ENCODE results near the gene HPSE2. TPM values are rescaled to one million over a fixed set of nuclear protein-coding genes. Genes with fewer than 3 reads are reported as not detected.

HPSE2 gene
- polyA plus RNA-seq, 2 of the 4 experiments (the other 2 are of a cell fraction), result not detected

DNA sequence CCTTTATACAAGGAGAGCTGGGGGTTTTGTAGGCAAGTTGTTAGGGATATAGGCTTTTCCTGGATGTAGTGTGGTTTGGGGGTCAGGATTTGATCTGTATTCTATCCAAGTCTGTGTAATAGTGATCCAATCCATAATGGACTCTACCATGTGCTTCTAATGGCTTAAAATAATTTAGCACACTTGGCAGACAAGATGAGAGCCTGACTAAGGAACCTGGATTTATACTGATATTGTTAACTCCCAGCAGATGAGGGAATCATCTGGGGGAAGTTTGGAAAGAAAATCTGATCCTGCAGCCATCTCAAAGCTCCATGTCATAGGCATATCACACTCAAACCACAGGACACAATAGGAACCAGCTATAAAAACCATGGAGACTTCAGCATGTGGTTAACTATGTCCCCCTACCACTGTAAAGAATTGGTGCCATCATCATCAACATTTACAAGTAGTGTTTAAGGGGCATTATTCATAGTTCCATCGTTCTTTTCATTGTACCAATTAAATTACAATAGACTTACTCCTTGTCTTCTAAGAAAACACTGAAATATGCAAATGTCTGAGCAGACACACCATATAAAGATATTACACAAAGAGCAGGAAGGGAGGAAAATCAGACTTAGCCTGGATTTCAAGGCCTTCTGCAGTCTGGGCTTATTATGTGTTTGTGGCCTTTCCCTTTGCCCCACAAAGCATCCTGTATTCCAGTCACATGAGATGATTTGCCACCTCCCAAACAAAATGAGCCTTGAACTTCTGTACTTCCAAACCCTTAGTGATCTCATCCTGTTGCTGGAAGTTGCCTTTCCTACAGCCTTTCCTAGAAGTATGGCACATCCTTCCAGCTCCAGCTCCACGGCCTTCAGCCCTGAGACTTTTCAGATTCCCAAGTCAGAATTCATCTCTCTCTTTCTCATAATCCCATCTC lies 766.4 kb downstream of the HPSE2 start:
- Histone ChIP-seq H3K4me3 (no peak overlapping the region), H3K4me2 (no peak overlapping the region), H3K4me1 (no peaks in the 10 kb centered on the region), H3K9me3 (no peaks in the 10 kb centered on the region), H3K27ac (no peak overlapping the region)
- no peak for ATAC-seq
- TF ChIP-seq ESRRA (IDR thresholded peaks at IDR 0.05; ENCODE audit: borderline replicate concordance, low read length), result no peak
- TF ChIP-seq JUN (IDR thresholded peaks at IDR 0.05), result no peak
- TF ChIP-seq, protein P1, sequence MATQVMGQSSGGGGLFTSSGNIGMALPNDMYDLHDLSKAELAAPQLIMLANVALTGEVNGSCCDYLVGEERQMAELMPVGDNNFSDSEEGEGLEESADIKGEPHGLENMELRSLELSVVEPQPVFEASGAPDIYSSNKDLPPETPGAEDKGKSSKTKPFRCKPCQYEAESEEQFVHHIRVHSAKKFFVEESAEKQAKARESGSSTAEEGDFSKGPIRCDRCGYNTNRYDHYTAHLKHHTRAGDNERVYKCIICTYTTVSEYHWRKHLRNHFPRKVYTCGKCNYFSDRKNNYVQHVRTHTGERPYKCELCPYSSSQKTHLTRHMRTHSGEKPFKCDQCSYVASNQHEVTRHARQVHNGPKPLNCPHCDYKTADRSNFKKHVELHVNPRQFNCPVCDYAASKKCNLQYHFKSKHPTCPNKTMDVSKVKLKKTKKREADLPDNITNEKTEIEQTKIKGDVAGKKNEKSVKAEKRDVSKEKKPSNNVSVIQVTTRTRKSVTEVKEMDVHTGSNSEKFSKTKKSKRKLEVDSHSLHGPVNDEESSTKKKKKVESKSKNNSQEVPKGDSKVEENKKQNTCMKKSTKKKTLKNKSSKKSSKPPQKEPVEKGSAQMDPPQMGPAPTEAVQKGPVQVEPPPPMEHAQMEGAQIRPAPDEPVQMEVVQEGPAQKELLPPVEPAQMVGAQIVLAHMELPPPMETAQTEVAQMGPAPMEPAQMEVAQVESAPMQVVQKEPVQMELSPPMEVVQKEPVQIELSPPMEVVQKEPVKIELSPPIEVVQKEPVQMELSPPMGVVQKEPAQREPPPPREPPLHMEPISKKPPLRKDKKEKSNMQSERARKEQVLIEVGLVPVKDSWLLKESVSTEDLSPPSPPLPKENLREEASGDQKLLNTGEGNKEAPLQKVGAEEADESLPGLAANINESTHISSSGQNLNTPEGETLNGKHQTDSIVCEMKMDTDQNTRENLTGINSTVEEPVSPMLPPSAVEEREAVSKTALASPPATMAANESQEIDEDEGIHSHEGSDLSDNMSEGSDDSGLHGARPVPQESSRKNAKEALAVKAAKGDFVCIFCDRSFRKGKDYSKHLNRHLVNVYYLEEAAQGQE (IDR thresholded peaks at IDR 0.05), result no peak
- no peak for TF ChIP-seq HOXA7 (CRISPR knock-in tag; IDR thresholded peaks at IDR 0.05)
- no peak for TF ChIP-seq EHMT2 (IDR thresholded peaks at IDR 0.05; ENCODE audit: low read depth)
- TF ChIP-seq BHLHE40 (IDR thresholded peaks at IDR 0.05; ENCODE audit: low read depth, low read length), result no peak
- TF ChIP-seq, protein P2, sequence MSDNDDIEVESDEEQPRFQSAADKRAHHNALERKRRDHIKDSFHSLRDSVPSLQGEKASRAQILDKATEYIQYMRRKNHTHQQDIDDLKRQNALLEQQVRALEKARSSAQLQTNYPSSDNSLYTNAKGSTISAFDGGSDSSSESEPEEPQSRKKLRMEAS (IDR thresholded peaks at IDR 0.05), result no peak
- TF ChIP-seq POLR2A (IDR thresholded peaks at IDR 0.05; ENCODE audit: low read length), result no peak
- no peak for TF ChIP-seq CHD4 (IDR thresholded peaks at IDR 0.05; ENCODE audit: borderline replicate concordance)
- TF ChIP-seq CEBPB (IDR thresholded peaks at IDR 0.05), result no peak
- TF ChIP-seq NFE2L2 (conservative IDR thresholded peaks at IDR 0.05; ENCODE audit: low read length), result no peak
- TF ChIP-seq JUNB (IDR thresholded peaks at IDR 0.05), result no peak
- no peak for TF ChIP-seq ZNF302 (CRISPR knock-in tag; IDR thresholded peaks at IDR 0.05)
- TF ChIP-seq CBX2 (IDR thresholded peaks at IDR 0.05; ENCODE audit: borderline replicate concordance, low read depth), result no peak
- no peak for TF ChIP-seq SREBF2 (IDR thresholded peaks at IDR 0.05)
- TF ChIP-seq HDAC2 (IDR thresholded peaks at IDR 0.05), result no peak
- no peak for TF ChIP-seq MAFK (IDR thresholded peaks at IDR 0.05; ENCODE audit: partially characterized antibody)
- TF ChIP-seq MAZ (IDR thresholded peaks at IDR 0.05; ENCODE audit: borderline replicate concordance, low read depth, low read length), result no peak
- no peak for TF ChIP-seq ZFP36 (IDR thresholded peaks at IDR 0.05; ENCODE audit: borderline replicate concordance, partially characterized antibody)
- TF ChIP-seq ZSCAN20 (CRISPR knock-in tag; IDR thresholded peaks at IDR 0.05), result no peak
- 23% methylated on average over 2 of the region's 2 CpGs for WGBS (ENCODE audit: missing lambda C conversion rate)
- ChIA-PET CTCF (interaction anchor here (1.1 to 4.0 kb wide), 7 partner anchors 10 to 1143 kb away, joined by 3 to 46 read pairs (median 6); no protein-coding TSS in a partner anchor), POLR2A (interaction anchor here (0.7 kb wide), 1 partner anchor 8 kb away, joined by 3 read pairs; no protein-coding TSS in a partner anchor)
- DNase-seq (ENCODE audit: low read depth in 1 of 2, low spot score in 1 of 2), result no peak
- no peak for FAIRE-seq

DNA sequence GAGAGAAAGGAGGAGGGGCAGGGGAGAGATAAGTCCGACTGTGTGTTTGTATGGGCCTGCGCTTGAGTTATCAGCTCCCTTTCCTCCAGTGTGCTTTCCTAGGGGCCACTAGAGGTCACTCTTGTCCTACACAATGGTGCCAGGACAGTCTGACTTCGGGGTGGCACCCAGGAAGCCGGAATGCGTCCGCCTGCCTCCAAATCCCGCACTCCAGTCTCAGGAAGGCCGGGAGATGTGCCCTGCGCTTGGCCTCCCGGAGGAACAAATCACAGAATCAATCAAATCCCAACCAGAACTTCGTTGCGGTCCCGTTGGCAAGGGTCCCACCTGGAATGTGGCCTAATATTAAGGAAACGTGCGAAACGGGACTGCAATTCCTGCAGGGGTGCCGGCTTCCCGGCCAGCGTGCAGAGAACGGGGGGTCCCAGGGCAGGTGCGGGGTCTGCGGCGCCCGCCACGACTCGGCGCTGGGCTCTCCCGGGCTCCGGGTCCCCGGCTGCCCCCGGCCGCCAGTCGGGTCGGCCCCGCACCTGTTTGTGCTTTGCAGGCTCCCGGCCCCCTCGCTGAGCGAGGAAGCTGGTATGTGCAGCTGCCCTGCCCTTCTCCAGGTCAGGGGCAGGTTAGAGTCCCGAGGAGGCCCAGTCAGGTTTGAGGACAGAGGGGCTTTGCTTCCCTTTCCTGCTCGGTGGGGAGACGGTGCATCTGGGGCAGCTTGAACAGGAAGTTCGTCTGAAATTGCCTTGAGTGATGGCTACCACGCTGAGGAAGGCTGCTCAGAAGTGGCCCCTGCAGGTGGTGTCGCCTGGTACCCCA lies 767.9 kb downstream of the HPSE2 start:
- ATAC-seq (peak; percentile 93 to 99), DNase-seq (ENCODE audit: low read depth in 1 of 2, low spot score in 1 of 2) (peak; percentile 90), FAIRE-seq (peak; percentile 32)
- 10% methylated on average over 10 of the region's 44 CpGs for WGBS (ENCODE audit: missing lambda C conversion rate)
- ChIA-PET CTCF (interaction anchor here (0.5 to 4.0 kb wide), 62 partner anchors 9 to 1145 kb away, joined by 3 to 46 read pairs (median 4); no protein-coding TSS in a partner anchor), POLR2A (interaction anchor here (0.6 to 0.8 kb wide), 2 partner anchors 779 to 1154 kb away, joined by 3 to 4 read pairs; no protein-coding TSS in a partner anchor)
- no peaks in the 10 kb centered on the region for H3K4me1 ChIP-seq
- peak overlapping the region; percentile 78 to 85 for H3K27ac ChIP-seq
- H3K9me3 ChIP-seq, result no peaks in the 10 kb centered on the region
- H3K4me3 ChIP-seq, result peak overlapping the region; percentile 76
- peak overlapping the region; percentile 100 for H3K4me2 ChIP-seq
- TF ChIP-seq, protein P3, sequence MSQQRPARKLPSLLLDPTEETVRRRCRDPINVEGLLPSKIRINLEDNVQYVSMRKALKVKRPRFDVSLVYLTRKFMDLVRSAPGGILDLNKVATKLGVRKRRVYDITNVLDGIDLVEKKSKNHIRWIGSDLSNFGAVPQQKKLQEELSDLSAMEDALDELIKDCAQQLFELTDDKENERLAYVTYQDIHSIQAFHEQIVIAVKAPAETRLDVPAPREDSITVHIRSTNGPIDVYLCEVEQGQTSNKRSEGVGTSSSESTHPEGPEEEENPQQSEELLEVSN (IDR thresholded peaks at IDR 0.05; ENCODE audit: borderline replicate concordance, low read depth), result peak; percentile 55
- TF ChIP-seq NR3C1 (IDR thresholded peaks at IDR 0.05), result no peak
- no peak for TF ChIP-seq ZSCAN20 (CRISPR knock-in tag; IDR thresholded peaks at IDR 0.05)
- TF ChIP-seq, protein P4, sequence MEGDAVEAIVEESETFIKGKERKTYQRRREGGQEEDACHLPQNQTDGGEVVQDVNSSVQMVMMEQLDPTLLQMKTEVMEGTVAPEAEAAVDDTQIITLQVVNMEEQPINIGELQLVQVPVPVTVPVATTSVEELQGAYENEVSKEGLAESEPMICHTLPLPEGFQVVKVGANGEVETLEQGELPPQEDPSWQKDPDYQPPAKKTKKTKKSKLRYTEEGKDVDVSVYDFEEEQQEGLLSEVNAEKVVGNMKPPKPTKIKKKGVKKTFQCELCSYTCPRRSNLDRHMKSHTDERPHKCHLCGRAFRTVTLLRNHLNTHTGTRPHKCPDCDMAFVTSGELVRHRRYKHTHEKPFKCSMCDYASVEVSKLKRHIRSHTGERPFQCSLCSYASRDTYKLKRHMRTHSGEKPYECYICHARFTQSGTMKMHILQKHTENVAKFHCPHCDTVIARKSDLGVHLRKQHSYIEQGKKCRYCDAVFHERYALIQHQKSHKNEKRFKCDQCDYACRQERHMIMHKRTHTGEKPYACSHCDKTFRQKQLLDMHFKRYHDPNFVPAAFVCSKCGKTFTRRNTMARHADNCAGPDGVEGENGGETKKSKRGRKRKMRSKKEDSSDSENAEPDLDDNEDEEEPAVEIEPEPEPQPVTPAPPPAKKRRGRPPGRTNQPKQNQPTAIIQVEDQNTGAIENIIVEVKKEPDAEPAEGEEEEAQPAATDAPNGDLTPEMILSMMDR (IDR thresholded peaks at IDR 0.05), result peak; percentile 92
- peak; percentile 69; the same call in 1 of the 2 replicates for TF ChIP-seq RNF2 (IDR thresholded peaks at IDR 0.05; ENCODE audit: borderline replicate concordance, low read depth)
- TF ChIP-seq ELK1 (IDR thresholded peaks at IDR 0.05; ENCODE audit: low read depth, low read length), result no peak
- TF ChIP-seq SMC3 (IDR thresholded peaks at IDR 0.05), result peak; percentile 81
- no peak for TF ChIP-seq MAZ (IDR thresholded peaks at IDR 0.05; ENCODE audit: borderline replicate concordance, low read depth, low read length)
- peak; percentile 96 to 97 for TF ChIP-seq RAD21 (conservative IDR thresholded peaks at IDR 0.05 in 1 of 2, IDR thresholded peaks at IDR 0.05 in 1 of 2)
- no peak for TF ChIP-seq HOXB13 (CRISPR knock-in tag; IDR thresholded peaks at IDR 0.05; ENCODE audit: low read depth)

Measured in A549 (cell line).